Activated CD8-positive, alpha-beta memory T cell treated with anti-CD3 and anti-CD28 coated beads for 24 hours (primary cell): ENCODE measurements around the gene NME8.

ENCODE experiments used
- DNase-seq: peaks from one replicate; pipeline ENCODE4 v3.0.0-alpha.2; 2020

NME8 gene

DNA sequence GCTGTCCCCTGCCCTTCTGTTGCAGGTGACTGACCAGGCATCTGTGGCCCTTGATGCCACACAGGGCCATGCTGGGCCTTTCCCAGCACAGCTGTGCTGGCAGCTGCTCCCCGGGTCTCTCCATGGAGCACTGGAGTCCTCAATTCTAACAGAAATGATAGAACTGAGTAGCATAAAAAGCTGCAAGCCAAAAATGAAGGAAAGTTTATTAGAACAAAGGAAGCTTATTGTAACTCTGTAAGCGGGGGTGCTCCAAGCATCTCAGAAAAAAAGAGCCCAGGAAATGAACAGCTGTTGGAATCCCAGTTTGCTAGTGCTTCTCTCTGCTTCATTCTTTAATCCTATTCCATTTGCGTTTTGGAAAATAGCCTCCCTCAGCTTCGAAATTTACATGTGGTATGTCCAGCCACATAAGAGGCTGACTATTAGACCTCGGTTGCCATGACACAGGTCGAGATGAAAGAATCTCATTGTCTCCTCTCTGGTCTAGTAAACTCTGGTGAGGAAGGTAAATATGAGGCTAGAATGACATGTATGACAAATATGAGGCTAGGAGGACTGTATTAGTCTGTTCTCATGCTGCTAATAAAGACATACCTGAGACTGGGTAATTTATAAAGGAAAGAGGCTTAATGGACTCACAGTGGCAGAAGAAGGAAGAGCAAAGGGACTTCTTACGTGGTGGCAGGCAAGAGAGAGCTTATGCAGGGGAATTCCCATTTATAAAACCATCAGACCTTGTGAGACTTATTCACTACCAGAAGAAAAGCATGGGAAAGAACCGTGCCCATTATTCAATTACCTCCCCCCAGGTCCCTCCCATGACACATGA lies 95.7 kb downstream of the NME8 start:
- DNase-seq: no peak

DNA sequence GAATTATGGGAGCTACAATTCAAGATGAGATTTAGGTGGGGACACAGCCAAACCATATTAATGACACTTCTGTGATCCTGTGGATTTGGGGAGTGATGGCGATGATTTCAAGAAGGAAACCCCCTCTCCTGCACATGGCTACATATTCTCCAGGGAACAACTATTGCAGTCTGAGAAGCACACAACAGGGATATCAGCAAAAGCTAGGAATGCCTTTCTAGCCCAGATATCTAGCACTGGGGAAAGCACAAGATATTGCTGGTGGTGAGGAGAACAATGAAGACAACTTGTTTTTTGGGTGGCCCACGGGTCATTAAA lies 96.3 kb downstream of the NME8 start:
- DNase-seq: no peak

DNA sequence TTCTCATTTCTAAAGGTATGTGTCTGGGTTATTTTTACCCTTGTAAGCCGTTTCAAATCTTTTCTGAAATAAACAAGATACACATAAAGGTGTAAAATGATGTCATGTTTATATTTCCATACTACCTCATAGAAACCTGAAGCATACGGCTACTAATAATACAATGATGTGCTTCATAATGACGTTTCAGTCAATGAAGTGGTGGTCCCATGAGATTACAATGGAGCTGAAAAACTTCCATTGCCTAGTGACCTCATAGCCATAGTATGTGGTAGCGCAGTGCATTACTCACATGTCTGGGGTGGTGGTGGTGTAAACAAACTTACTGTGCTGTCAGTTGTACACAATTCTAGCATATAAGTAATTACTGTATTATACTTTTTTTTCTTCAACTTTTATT lies 96.9 kb downstream of the NME8 start:
- DNase-seq: no peak

DNA sequence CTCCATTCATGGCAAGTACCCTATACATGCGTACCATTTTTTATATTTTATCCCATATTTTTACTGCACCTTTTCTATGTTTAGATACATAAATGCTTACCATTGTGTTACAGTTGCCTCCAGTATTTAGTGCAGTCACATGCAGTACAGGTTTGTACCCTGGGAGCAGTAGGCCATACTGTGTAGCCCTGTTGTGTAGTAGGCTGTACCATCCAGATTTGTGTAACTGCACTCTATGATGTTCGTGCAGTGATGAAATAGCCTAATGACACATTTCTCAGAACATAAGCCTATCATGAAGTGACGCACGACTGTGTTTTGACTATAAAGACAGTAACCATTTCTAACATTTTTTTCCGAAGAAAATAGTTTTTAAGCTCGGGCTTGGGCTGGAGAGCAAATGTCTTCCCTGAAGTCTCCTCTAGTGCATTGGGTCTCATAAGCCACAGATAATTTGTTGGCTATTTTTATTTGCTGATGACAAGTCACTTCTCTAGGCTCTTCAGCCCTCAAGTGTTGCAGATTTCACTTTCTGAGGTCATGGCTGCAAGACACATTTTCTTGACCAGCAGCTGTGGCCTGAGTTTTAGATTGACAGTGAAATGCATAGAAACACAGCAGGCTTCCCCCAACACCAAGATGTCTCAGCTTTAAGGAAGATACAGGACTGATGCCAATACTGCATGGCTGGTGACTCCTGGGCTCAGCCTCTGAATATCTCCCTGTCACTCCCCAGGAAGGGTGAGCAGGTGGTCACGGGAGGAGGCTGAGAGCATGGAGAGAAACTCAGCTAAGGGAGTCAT lies 98.9 kb downstream of the NME8 start:
- DNase-seq: no peak

DNA sequence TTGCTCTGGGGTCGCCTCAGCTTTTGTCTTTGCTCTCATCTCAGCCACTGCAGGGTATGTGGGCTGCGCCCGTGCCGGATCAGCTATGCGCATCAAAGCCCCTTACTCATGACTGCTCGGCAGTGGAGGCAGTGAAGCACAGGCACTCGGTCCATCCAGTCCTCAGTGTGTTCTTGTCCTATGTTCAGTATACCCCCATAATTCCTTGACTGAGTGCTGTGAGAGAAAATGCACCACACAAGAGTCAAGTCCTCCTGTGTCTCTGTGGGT lies 99.5 kb downstream of the NME8 start:
- no peak for DNase-seq
